H9 (cell line): ENCODE measurements around the gene CLEC1A. TPM values are rescaled to one million over a fixed set of nuclear protein-coding genes. Genes with fewer than 3 reads are reported as not detected.

Experiments used
- DNase-seq: peaks from one replicate; pipeline ENCODE4 v3.0.0-alpha.2; 2017
- H2AFZ ChIP-seq: one replicate; pipeline ENCODE4 v1.6.1; 2013; ENCODE audit warnings: mild to moderate bottlenecking, low read length, control low read depth, moderate library complexity
- H2AK5ac ChIP-seq: 2 replicates; pipeline ENCODE4 v1.6.1; 2013; ENCODE audit warnings: low read length, control low read depth, mixed read lengths; ENCODE audit not compliant: insufficient read length
- H2BK120ac ChIP-seq: one replicate; pipeline ENCODE4 v1.6.1; 2013; ENCODE audit warnings: low read depth, mild to moderate bottlenecking, low read length, control low read depth, inconsistent platforms; ENCODE audit not compliant: poor library complexity, severe bottlenecking
- H2BK12ac ChIP-seq: 2 replicates; pipeline ENCODE4 v1.6.1; 2013; ENCODE audit warnings: low read length, control low read depth, mixed read lengths, low read depth; ENCODE audit not compliant: insufficient read length
- H2BK15ac ChIP-seq: 2 replicates; pipeline ENCODE4 v1.6.1; 2013; ENCODE audit warnings: low read depth, low read length, control low read depth
- H2BK20ac ChIP-seq: one replicate; pipeline ENCODE4 v1.6.1; 2013; ENCODE audit warnings: low read depth, mild to moderate bottlenecking, low read length, control low read depth, inconsistent platforms; ENCODE audit not compliant: poor library complexity, severe bottlenecking
- H2BK5ac ChIP-seq: 2 replicates; pipeline ENCODE4 v1.6.1; 2013; ENCODE audit warnings: low read length, control low read depth, mixed read lengths; ENCODE audit not compliant: insufficient read length
- H3K14ac ChIP-seq: 2 replicates; pipeline ENCODE4 v1.6.1; 2013; ENCODE audit warnings: low read length, control low read depth; ENCODE audit not compliant: insufficient read depth
- H3K18ac ChIP-seq: 2 replicates; pipeline ENCODE4 v1.6.1; 2013; ENCODE audit warnings: low read depth, mild to moderate bottlenecking, mixed read lengths, low read length, control low read depth; ENCODE audit not compliant: insufficient read length
- H3K23ac ChIP-seq: 2 replicates; pipeline ENCODE4 v1.6.1; 2013; ENCODE audit warnings: low read length, control low read depth, mixed read lengths, low read depth; ENCODE audit not compliant: insufficient read length
- H3K23me2 ChIP-seq: 2 replicates; pipeline ENCODE4 v1.6.1; 2013; ENCODE audit warnings: low read depth, mild to moderate bottlenecking, mixed read lengths, low read length, control low read depth; ENCODE audit not compliant: insufficient read length, poor library complexity, severe bottlenecking
- H3K27ac ChIP-seq: 2 replicates; pipeline ENCODE4 v1.5.1; 2013; ENCODE audit warnings: low read length, control low read depth, mixed read lengths, low read depth; ENCODE audit not compliant: insufficient read length
- H3K27me3 ChIP-seq: 2 replicates; pipeline ENCODE4 v1.6.1; 2013; ENCODE audit warnings: low read length, control low read depth, inconsistent platforms; ENCODE audit not compliant: insufficient read depth
- H3K4ac ChIP-seq: 2 replicates; pipeline ENCODE4 v1.6.1; 2013; ENCODE audit warnings: low read depth, mild to moderate bottlenecking, control low read depth, inconsistent platforms, low read length, moderate library complexity
- H3K4me1 ChIP-seq: 2 replicates; pipeline ENCODE4 v1.6.1; 2013; ENCODE audit warnings: low read length, control low read depth, inconsistent platforms; ENCODE audit not compliant: insufficient read depth
- H3K4me2 ChIP-seq: 2 replicates; pipeline ENCODE4 v1.6.1; 2013; ENCODE audit warnings: low read length, control low read depth, mixed read lengths; ENCODE audit not compliant: insufficient read length, insufficient read depth
- H3K56ac ChIP-seq: 2 replicates; pipeline ENCODE4 v1.6.1; 2013; ENCODE audit warnings: low read depth, mild to moderate bottlenecking, mixed read lengths, low read length, control low read depth; ENCODE audit not compliant: insufficient read length
- H3K79me1 ChIP-seq: 2 replicates; pipeline ENCODE4 v1.6.1; 2013; ENCODE audit warnings: low read depth, mild to moderate bottlenecking, moderate library complexity, low read length, control low read depth, inconsistent platforms; ENCODE audit not compliant: insufficient read depth, poor library complexity, severe bottlenecking
- H3K79me2 ChIP-seq: 2 replicates; pipeline ENCODE4 v1.6.1; 2013; ENCODE audit warnings: low read length, control low read depth, inconsistent platforms; ENCODE audit not compliant: insufficient read depth
- H3K9ac ChIP-seq: 2 replicates; pipeline ENCODE4 v1.6.1; 2013; ENCODE audit warnings: low read length, control low read depth, mixed read lengths; ENCODE audit not compliant: insufficient read length; ENCODE audit errors: extremely low read depth
- H3K9me3 ChIP-seq: one replicate; pipeline ENCODE4 v1.6.1; 2013; ENCODE audit warnings: low read depth, low read length, inconsistent platforms; ENCODE audit not compliant: control insufficient read depth
- H3T11ph ChIP-seq: one replicate; pipeline ENCODE4 v1.6.1; 2013; ENCODE audit warnings: mild to moderate bottlenecking, low read length, control low read depth, inconsistent platforms
- H4K20me1 ChIP-seq: one replicate; pipeline ENCODE4 v1.6.1; 2013; ENCODE audit not compliant: control insufficient read depth, insufficient read length, insufficient read depth
- H4K5ac ChIP-seq: 2 replicates; pipeline ENCODE4 v1.6.1; 2013; ENCODE audit warnings: low read depth, mild to moderate bottlenecking, mixed read lengths, low read length, control low read depth; ENCODE audit not compliant: insufficient read length
- H4K8ac ChIP-seq: replicated peaks from 2 replicates; pipeline ENCODE4 v1.6.1; 2013; ENCODE audit warnings: low read length, control low read depth, mixed read lengths, low read depth; ENCODE audit not compliant: insufficient read length
- H4K91ac ChIP-seq: 2 replicates; pipeline ENCODE4 v1.6.1; 2013; ENCODE audit warnings: low read depth, mild to moderate bottlenecking, moderate library complexity, mixed read lengths, low read length, control low read depth; ENCODE audit not compliant: insufficient read length
- H3K27ac Mint-ChIP-seq, 3 experiments: 2 replicates in 2 of 3; 3 replicates in 1 of 3; pipeline ENCODE4 v1.8.0; 2020 to 2021; ENCODE audit warnings: mixed read lengths in 3 of 3, mild to moderate bottlenecking in 1 of 3, moderate library complexity in 1 of 3
- H3K27me3 Mint-ChIP-seq: 2 replicates; pipeline ENCODE4 v1.8.0; 2021; ENCODE audit warnings: low read depth, mild to moderate bottlenecking, moderate library complexity, mixed read lengths
- H3K36me3 Mint-ChIP-seq, 3 experiments: 2 replicates in 2 of 3; 3 replicates in 1 of 3; pipeline ENCODE4 v1.8.0; 2020 to 2021; ENCODE audit warnings: low read depth in 3 of 3, mixed read lengths in 3 of 3; ENCODE audit not compliant: insufficient read depth in 1 of 3
- H3K4me1 Mint-ChIP-seq, 2 experiments: 2 replicates each; pipeline ENCODE4 v1.8.0; 2020; ENCODE audit warnings: mixed read lengths in 2 of 2
- H3K4me3 Mint-ChIP-seq, 2 experiments: 2 replicates in 1 of 2; 3 replicates in 1 of 2; pipeline ENCODE4 v1.8.0; 2020 to 2021; ENCODE audit warnings: mild to moderate bottlenecking in 2 of 2, mixed read lengths in 2 of 2, moderate library complexity in 1 of 2
- H3K9me3 Mint-ChIP-seq, 2 experiments: 2 replicates in 1 of 2; 3 replicates in 1 of 2; pipeline ENCODE4 v1.8.0; 2020; ENCODE audit warnings: mild to moderate bottlenecking in 2 of 2, mixed read lengths in 2 of 2, moderate library complexity in 1 of 2
- CTCF ChIP-seq: fragments of 200-600 bp; sonication (generic); conservative IDR thresholded peaks from 3 replicates; pipeline ENCODE4 v1.8.0; 2021; ENCODE audit warnings: antibody characterized with exemption, mild to moderate bottlenecking
- WGBS: extraction: QIAGEN DNeasy Blood & Tissue Kit; methylation state at CpG from one replicate; pipeline ENCODE4 v1.1.7; 2013; ENCODE audit warnings: missing lambda C conversion rate, low lambda C conversion rate, mixed read lengths; ENCODE audit not compliant: insufficient read length; ENCODE audit errors: extremely low coverage; 5-methylcytosine and 5-hydroxymethylcytosine counted together
- total RNA-seq: library from RNA; stranded (reverse); gene quantifications from 2 replicates; pipeline ENCODE4 v1.2.1, GENCODE V29; 2021

Gene CLEC1A
- total RNA-seq, 1 experiment from 2014 or later, result not detected

DNA sequence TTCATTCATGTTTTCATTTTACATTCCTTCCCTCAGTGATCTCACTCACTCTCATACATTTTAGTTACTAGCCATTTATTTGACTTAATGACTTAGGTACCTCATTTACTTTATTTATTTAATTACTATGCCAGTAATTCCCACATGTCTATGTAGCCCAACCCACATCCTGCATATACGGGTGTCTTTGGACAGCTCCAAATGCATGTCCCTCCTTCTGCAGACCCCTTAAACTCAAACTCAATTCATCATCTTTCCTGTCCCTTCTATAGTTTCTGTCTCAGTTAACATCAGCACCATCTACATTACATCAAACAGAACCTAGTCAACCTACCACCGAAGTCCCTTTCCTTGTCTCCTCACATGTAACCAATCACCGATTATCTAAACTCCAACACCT, 2.8 kb downstream of the CLEC1A start:
- no peak overlapping the region for H3K4me3 Mint-ChIP-seq
- H2AFZ ChIP-seq, result no peak overlapping the region
- H3K23ac ChIP-seq, result no peak overlapping the region
- H3K4me2 ChIP-seq, result no peak overlapping the region
- no peak overlapping the region for H2AK5ac ChIP-seq
- H3K23me2 ChIP-seq, result no peaks in the 10 kb centered on the region
- H3T11ph ChIP-seq, result no peak overlapping the region
- H3K79me1 ChIP-seq, result no peaks in the 10 kb centered on the region
- H3K56ac ChIP-seq, result no peak overlapping the region
- no peak overlapping the region for H3K9ac ChIP-seq
- H3K4ac ChIP-seq, result no peak overlapping the region
- H4K91ac ChIP-seq, result no peak overlapping the region
- H3K27ac Mint-ChIP-seq, result no peak overlapping the region
- no peak overlapping the region for H2BK5ac ChIP-seq
- no peak overlapping the region for H2BK12ac ChIP-seq
- no peak for TF ChIP-seq CTCF
- H3K9me3 ChIP-seq, result no peaks in the 10 kb centered on the region
- no peaks in the 10 kb centered on the region for H3K9me3 Mint-ChIP-seq
- no peaks in the 10 kb centered on the region for H4K20me1 ChIP-seq
- no CpG with 5 or more reads among the region's 3 CpGs for WGBS
- no peak overlapping the region for H2BK120ac ChIP-seq
- H3K14ac ChIP-seq, result no peak overlapping the region
- H3K27me3 ChIP-seq, result no peaks in the 10 kb centered on the region
- H3K27me3 Mint-ChIP-seq, result no peaks in the 10 kb centered on the region
- H2BK20ac ChIP-seq, result no peak overlapping the region
- DNase-seq, result no peak
- no peaks in the 10 kb centered on the region for H3K79me2 ChIP-seq
- no peak overlapping the region for H4K8ac ChIP-seq
- no peak overlapping the region for H3K27ac ChIP-seq
- peaks cover 9 to 10% of the 10 kb centered on the region in 2 experiments for H3K4me1 Mint-ChIP-seq
- H3K4me1 ChIP-seq, result no peaks in the 10 kb centered on the region
- no peaks in the 10 kb centered on the region for H3K36me3 Mint-ChIP-seq
- no peak overlapping the region for H2BK15ac ChIP-seq
- no peak overlapping the region for H4K5ac ChIP-seq
- H3K18ac ChIP-seq, result no peak overlapping the region
